Fibroblast of the conjunctiva (primary cell): Measurements from ENCODE around the gene CELA2A.
A peak's percentile ranks its signal among the peaks of the same experiment; 100 is the strongest.
"Not testable (repeated sequence)": the region's sequence is repeated elsewhere in the genome, so short reads cannot be mapped to it uniquely, and the experiment has no call there.

Source experiments
- DNase-seq: peaks from one replicate; pipeline ENCODE4 v3.0.0-alpha.2; 2010; ENCODE audit warnings: low read depth

The CELA2A gene

GRCh38 chr1:15425521-15425920 lies 31.0 kb upstream of the CELA2A start:
- no peak for DNase-seq

- DNase-seq, result no peak
Measured at GRCh38 chr1:15425958-15426357, 30.6 kb upstream of the CELA2A start.

- DNase-seq, result peak; percentile 34
Measured at GRCh38 chr1:15426492-15427279, 29.8 kb upstream of the CELA2A start.

- no peak for DNase-seq
Measured at GRCh38 chr1:15427280-15427666, 29.3 kb upstream of the CELA2A start.

GRCh38 chr1:15428252-15428651 lies 28.3 kb upstream of the CELA2A start:
- DNase-seq, result not testable (repeated sequence)

GRCh38 chr1:15428815-15429435 lies 27.6 kb upstream of the CELA2A start:
- DNase-seq, result no peak

- no peak for DNase-seq
Measured at GRCh38 chr1:15429701-15430149, 26.8 kb upstream of the CELA2A start.

GRCh38 chr1:15430787-15431570 lies 25.6 kb upstream of the CELA2A start:
- DNase-seq, result no peak

GRCh38 chr1:15431571-15431948 lies 25.0 kb upstream of the CELA2A start:
- DNase-seq, result no peak

- DNase-seq, result no peak
Measured at GRCh38 chr1:15432324-15432723, 24.2 kb upstream of the CELA2A start.

GRCh38 chr1:15433471-15433870 lies 23.1 kb upstream of the CELA2A start:
- no peak for DNase-seq

GRCh38 chr1:15434739-15435138 lies 21.8 kb upstream of the CELA2A start:
- peak; percentile 55 for DNase-seq

GRCh38 chr1:15435239-15436077 lies 21.1 kb upstream of the CELA2A start:
- DNase-seq, result no peak

GRCh38 chr1:15436881-15437442 lies 19.6 kb upstream of the CELA2A start:
- no peak for DNase-seq

- DNase-seq, result no peak
Measured at GRCh38 chr1:15439325-15439724, 17.2 kb upstream of the CELA2A start.

- no peak for DNase-seq
Measured at GRCh38 chr1:15440357-15440756, 16.2 kb upstream of the CELA2A start.

- DNase-seq, result no peak
Measured at GRCh38 chr1:15441247-15441646, 15.3 kb upstream of the CELA2A start.

GRCh38 chr1:15442119-15442518 lies 14.4 kb upstream of the CELA2A start:
- DNase-seq, result no peak

GRCh38 chr1:15442759-15443158 lies 13.8 kb upstream of the CELA2A start:
- no peak for DNase-seq

- no peak for DNase-seq
Measured at GRCh38 chr1:15443281-15443680, 13.3 kb upstream of the CELA2A start.
